B cell (primary cell): ENCODE results near the gene SUMF2.

Experiments used
- EZH2 ChIP-seq: IDR thresholded peaks from 2 replicates; pipeline ENCODE4 v1.6.1; 2012; ENCODE audit warnings: borderline replicate concordance, low read depth, mild to moderate bottlenecking, moderate library complexity, low read length; ENCODE audit not compliant: insufficient read depth, poor library complexity, severe bottlenecking
- TF ChIP-seq, protein P1 (sequence below): fragments of 200-600 bp; IDR thresholded peaks from one replicate; pipeline ENCODE4 v1.8.0; 2022; ENCODE audit warnings: antibody characterized with exemption, mild to moderate bottlenecking

DNA sequence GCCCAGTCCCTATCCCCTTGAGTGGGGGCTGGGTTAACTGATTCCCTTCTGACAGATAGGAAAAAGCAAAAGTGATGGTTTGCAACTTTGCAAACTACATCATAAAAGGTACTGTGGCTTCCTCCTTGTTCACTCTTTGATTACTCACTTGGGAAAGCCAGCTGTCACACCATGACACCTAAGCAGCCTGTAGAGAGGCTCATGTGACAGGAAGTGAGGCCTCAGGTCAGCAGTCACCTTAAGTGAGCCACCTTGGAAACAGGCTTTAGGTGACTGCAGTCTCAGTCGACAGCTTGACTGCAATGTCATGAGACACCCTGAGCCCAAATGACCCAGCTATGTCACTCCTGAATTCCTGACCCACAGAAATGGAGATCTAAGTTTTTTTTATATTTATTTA is 46.5 kb downstream of the SUMF2 start:
- TF ChIP-seq, protein P1, sequence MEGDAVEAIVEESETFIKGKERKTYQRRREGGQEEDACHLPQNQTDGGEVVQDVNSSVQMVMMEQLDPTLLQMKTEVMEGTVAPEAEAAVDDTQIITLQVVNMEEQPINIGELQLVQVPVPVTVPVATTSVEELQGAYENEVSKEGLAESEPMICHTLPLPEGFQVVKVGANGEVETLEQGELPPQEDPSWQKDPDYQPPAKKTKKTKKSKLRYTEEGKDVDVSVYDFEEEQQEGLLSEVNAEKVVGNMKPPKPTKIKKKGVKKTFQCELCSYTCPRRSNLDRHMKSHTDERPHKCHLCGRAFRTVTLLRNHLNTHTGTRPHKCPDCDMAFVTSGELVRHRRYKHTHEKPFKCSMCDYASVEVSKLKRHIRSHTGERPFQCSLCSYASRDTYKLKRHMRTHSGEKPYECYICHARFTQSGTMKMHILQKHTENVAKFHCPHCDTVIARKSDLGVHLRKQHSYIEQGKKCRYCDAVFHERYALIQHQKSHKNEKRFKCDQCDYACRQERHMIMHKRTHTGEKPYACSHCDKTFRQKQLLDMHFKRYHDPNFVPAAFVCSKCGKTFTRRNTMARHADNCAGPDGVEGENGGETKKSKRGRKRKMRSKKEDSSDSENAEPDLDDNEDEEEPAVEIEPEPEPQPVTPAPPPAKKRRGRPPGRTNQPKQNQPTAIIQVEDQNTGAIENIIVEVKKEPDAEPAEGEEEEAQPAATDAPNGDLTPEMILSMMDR: no peak
- TF ChIP-seq EZH2: no peak
